ENCODE measurements around the gene LY86.

Gene LY86

DNA sequence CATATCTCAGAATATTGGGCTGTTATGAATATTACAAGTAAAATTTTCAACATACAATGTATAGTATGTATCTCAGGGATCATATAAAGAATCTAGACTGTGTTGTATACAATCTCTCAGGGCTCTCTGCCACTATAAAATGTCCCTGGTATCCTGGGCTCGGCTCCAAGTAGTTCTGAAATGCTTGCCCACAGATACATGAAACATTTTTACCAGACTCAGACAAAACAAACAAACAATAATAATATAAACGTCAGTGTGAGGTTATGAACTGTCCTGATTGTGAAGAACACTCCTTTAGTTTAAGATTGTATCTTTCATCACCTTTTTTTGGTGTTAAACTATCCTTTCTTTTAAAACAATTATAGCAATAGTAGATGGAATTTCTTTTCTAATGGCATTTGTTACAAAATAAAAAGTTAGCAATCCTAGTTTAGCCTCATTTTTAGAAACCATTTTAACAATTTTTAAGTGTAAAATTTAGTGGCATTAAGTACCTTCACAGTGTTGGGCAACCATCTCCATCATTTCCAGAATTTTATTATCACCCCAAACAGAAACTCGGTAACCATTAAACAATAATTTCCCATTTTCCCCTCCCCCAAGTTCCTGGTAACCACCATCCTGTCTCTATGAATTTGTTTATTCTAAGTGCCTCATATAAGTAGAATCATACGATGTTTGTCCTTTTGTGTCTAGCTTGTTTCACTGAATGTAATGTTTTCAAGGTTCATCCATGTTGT is 17.4 kb upstream of the LY86 start:
- no peak for DNase-seq

- DNase-seq: no peak
Measured at GRCh38 chr6:6575143-6575542, 13.4 kb upstream of the LY86 start.

GRCh38 chr6:6577735-6578134 is 10.8 kb upstream of the LY86 start:
- DNase-seq: no peak

GRCh38 chr6:6579281-6579680 is 9.2 kb upstream of the LY86 start:
- DNase-seq: no peak

GRCh38 chr6:6580225-6580856 is 8.2 kb upstream of the LY86 start:
- no peak for DNase-seq

- DNase-seq: no peak
Measured at GRCh38 chr6:6581054-6581453, 7.5 kb upstream of the LY86 start.

GRCh38 chr6:6582131-6582530 is 6.4 kb upstream of the LY86 start:
- no peak for DNase-seq

DNA sequence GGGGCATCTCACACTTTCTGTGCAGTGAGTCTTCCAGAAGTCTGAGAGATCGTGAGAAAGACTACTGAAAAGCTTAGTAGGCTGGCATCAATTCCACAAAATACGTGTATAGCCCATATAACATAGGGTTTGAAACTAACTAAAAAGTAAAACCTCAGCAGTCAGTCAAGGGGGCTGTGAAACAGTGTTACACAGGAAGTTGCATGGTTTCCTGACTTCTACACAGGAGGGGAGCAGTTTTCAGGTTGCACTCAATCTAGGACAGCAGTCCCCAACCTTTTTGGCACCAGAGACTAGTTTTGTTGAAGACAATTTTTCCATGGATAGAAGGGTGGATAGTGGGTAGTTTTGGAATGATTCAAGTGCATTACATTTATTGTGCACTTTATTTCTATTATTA is 4.7 kb upstream of the LY86 start:
- no peak for DNase-seq

GRCh38 chr6:6584310-6585002 is 4.1 kb upstream of the LY86 start:
- DNase-seq: no peak

- DNase-seq: no peak
Measured at GRCh38 chr6:6585003-6585311, 3.6 kb upstream of the LY86 start.

- DNase-seq: no peak
Measured at GRCh38 chr6:6586167-6586566, 2.4 kb upstream of the LY86 start.

- no peak for DNase-seq
Measured at GRCh38 chr6:6586671-6587526, 1.6 kb upstream of the LY86 start.

DNA sequence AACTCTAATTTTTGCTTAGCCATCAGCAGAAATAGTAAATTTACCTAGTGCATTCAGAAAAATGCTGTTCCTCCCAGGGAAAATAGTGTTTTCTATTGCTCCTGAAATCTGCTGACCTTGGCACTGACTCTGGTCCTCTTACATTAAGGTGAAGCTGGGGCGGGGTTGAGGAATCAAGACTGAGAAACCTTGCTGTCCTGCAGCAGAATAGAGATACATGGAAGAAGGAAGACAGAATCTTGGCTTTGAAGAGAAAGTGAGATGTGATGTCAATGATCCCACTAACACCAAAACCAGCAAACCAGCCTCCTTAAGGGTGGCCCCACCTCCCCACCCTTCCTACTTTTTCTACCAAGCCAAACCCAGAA is 840 bp upstream of the LY86 start:
- DNase-seq: no peak

DNA sequence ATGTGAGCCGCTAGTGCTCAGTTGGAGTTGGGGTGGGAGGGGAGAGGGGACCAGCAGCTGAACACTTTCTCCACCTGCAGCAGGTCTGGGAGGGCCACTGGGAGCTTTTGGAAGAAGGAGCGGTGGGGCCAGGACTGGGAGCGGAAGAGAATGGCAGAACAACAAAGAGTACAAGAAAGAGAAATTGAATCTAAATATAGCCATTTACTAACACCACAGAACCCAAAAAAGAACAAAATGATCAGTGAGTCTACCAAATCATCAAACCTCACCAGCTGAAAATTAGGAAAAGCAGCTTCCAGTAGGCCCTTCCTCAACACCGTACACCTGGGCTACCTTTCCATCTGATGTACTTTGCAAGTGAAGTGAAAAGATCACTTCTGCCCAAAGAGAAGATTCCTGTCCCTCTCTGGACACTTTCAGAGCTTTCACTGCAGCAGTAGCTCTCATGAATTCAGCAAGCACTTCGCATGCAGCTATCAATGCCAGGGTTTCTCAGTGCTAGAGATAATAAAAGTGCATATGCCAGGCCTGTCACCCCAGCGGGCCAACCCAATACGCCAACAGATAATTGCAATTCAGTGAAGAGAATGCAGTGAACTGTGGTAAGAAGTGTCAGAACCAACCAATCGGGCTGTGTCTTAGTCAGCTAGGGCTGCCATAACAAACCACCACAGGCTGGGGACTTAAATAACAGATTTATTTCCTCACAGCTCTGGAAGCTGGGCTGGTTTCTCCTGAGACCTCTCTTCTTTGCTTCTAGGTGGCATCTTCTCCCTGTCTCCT is 597 bp downstream of the LY86 start:
- DNase-seq: no peak

- no peak for DNase-seq
Measured at GRCh38 chr6:6590530-6590929, 2.0 kb downstream of the LY86 start.

GRCh38 chr6:6591778-6592465 is 3.4 kb downstream of the LY86 start:
- no peak for DNase-seq

- no peak for DNase-seq
Measured at GRCh38 chr6:6592826-6593475, 4.4 kb downstream of the LY86 start.

DNA sequence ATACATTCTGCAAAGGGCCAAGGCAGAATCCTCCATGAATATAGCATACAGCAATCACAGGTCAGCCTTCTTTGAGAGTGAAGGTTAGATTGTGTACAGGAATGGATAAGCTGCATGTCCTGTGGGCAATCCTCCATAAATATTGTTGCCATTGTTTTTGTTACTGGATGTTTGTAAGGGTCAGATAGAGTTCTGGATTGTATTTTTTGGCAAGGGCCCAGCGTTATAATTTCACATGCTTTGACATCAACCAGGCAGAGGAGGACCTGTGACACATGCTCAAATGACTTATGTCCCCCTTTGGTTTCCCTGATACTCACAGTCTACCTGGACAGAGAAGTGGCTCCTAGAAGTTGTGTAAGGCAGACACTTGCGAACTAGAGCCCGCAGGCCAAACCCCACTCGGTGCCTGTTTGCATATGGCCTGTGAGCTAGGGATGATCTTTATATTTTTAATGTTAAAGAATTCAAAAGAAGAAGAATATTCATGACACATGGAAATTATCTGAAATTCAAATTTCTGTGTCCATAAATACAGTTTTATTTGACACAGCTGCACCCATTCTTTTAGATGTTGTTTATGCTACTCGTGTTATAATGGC is 5.4 kb downstream of the LY86 start:
- DNase-seq: no peak

GRCh38 chr6:6595025-6595424 is 6.5 kb downstream of the LY86 start:
- DNase-seq: no peak

DNA sequence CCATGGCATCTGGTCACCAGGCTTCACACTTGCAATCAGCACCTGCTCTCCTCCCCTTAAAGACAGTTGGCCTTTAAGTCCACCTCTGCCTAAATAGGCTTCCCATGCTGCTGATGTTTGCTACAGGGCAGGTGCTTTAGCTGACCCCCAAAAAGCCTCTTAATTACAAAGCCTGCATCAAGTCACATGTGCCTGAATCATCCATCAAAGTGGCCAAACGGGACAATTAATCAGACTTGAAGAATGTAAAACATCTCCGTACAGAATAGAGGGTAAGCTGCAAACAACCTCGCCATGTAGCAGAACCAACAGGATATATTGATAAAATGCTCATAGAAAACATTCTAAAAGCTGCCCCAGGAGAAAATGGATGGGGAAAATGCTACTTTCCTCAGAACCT is 7.4 kb downstream of the LY86 start:
- no peak for DNase-seq
